Activated effector memory CD4-positive, alpha-beta T cell treated with anti-CD3 and anti-CD28 coated beads, Interleukin-2, amount 50 U/mL, for 16 hours (primary cell): ENCODE measurements around the gene CECR2.
"Not testable (repeated sequence)": the region's sequence is repeated elsewhere in the genome, so short reads cannot be mapped to it uniquely, and the experiment has no call there.

ENCODE experiments used
- DNase-seq: peaks from one replicate; pipeline ENCODE4 v3.0.0-alpha.2; 2020

CECR2 gene

GRCh38 chr22:17523925-17524324 is 154.7 kb downstream of the CECR2 start:
- no peak for DNase-seq

- no peak for DNase-seq
These were observed 167.0 kb downstream of the CECR2 start for GRCh38 chr22:17536269-17536668.

GRCh38 chr22:17537155-17537554 is 167.9 kb downstream of the CECR2 start:
- no peak for DNase-seq

GRCh38 chr22:17540481-17540880 is 171.2 kb downstream of the CECR2 start:
- no peak for DNase-seq

- no peak for DNase-seq
These were observed 172.2 kb downstream of the CECR2 start for GRCh38 chr22:17541476-17541875.

- no peak for DNase-seq
These were observed 173.2 kb downstream of the CECR2 start for GRCh38 chr22:17542452-17542851.

- no peak for DNase-seq
These were observed 178.9 kb downstream of the CECR2 start for GRCh38 chr22:17548010-17548755.

GRCh38 chr22:17548756-17549035 is 179.4 kb downstream of the CECR2 start:
- DNase-seq, result no peak

- no peak for DNase-seq
These were observed 179.9 kb downstream of the CECR2 start for GRCh38 chr22:17549183-17549582.

- no peak for DNase-seq
These were observed 180.4 kb downstream of the CECR2 start for GRCh38 chr22:17549655-17550054.

GRCh38 chr22:17552737-17553136 is 183.5 kb downstream of the CECR2 start:
- DNase-seq, result peak; percentile 16

GRCh38 chr22:17554814-17555213 is 185.6 kb downstream of the CECR2 start:
- DNase-seq, result no peak

- no peak for DNase-seq
These were observed 189.9 kb downstream of the CECR2 start for GRCh38 chr22:17559188-17559587.

GRCh38 chr22:17562906-17563870 is 193.9 kb downstream of the CECR2 start, which contains the start of gene SLC25A18:
TSS of gene SLC25A18 (plus strand) at chr22:17563498. CDS start at chr22:17579945, 16,447 bp downstream.
- DNase-seq, result no peak

GRCh38 chr22:17563936-17564391 is 194.7 kb downstream of the CECR2 start:
- DNase-seq, result no peak

- not testable (repeated sequence) for DNase-seq
These were observed 196.9 kb downstream of the CECR2 start for GRCh38 chr22:17566016-17566687.

- no peak for DNase-seq
These were observed 197.5 kb downstream of the CECR2 start for GRCh38 chr22:17566776-17567175.

- no peak for DNase-seq
These were observed 200.8 kb downstream of the CECR2 start for GRCh38 chr22:17569971-17570511.

- DNase-seq, result no peak
These were observed 201.8 kb downstream of the CECR2 start for GRCh38 chr22:17570851-17571631.

GRCh38 chr22:17575151-17575550 is 205.9 kb downstream of the CECR2 start:
- DNase-seq, result no peak

- DNase-seq, result no peak
These were observed 206.4 kb downstream of the CECR2 start for GRCh38 chr22:17575681-17576080.

- DNase-seq, result no peak
These were observed 207.2 kb downstream of the CECR2 start for GRCh38 chr22:17576470-17576869.
